Activated CD4-positive, alpha-beta T cell treated with anti-CD3 and anti-CD28 coated beads, Interleukin-2, amount 10 ng/mL, durations not matched to agents 24 days and 14 days (primary cell): ENCODE results near the gene RARB. TPM values are rescaled to one million over a fixed set of nuclear protein-coding genes. Genes with fewer than 3 reads are reported as not detected.

Source experiments
- DNase-seq: peaks from one replicate; pipeline ENCODE4 v3.0.0; 2022
- H3K27ac Mint-ChIP-seq: one replicate; pipeline ENCODE4 v1.8.0; 2022; ENCODE audit warnings: mild to moderate bottlenecking, mixed read lengths
- H3K27me3 Mint-ChIP-seq: one replicate; pipeline ENCODE4 v1.8.0; 2022; ENCODE audit warnings: mixed read lengths
- H3K36me3 Mint-ChIP-seq: one replicate; pipeline ENCODE4 v1.8.0; 2022; ENCODE audit warnings: low read depth, mild to moderate bottlenecking, mixed read lengths
- H3K4me1 Mint-ChIP-seq: one replicate; pipeline ENCODE4 v1.8.0; 2021; ENCODE audit warnings: mixed read lengths
- H3K4me3 Mint-ChIP-seq: one replicate; pipeline ENCODE4 v1.8.0; 2022; ENCODE audit warnings: mild to moderate bottlenecking, moderate library complexity, mixed read lengths
- H3K9me3 Mint-ChIP-seq: one replicate; pipeline ENCODE4 v1.8.0; 2021; ENCODE audit warnings: mixed read lengths
- intact Hi-C: fragments of 100-400 bp; cut with micrococcal nuclease; formaldehyde crosslinking; loops from one replicate; pipeline ENCODE4 v1.15.1; 2023
- total RNA-seq: library from RNA; stranded (reverse); gene quantifications from 2 replicates; pipeline ENCODE4 v1.2.3, GENCODE V29; 2022

Gene RARB
- total RNA-seq, 1 donor from 2014 or later: not detected

DNA sequence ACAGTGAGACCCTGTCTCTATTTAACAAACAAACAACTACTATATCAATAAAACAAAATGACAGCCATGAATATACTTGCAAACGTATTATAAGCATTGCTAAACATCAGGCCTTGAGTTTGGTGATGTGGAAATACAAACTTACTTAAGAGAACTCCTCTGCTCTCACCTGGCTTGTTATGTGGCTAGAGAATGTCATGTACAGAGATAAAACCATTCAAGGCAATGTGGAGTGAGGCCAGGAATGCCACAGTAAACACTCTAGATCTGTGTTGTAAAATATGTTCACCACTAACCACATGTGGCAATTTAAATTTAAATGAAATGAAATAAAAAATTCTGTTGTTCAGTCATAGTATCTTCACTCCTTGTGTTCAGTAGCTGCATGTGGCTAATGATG, 22.7 kb upstream of the RARB start:
- no peaks in the 10 kb centered on the region for H3K4me1 Mint-ChIP-seq
- no peak overlapping the region for H3K27ac Mint-ChIP-seq
- DNase-seq: no peak
- H3K4me3 Mint-ChIP-seq: no peak overlapping the region
- intact Hi-C loops: no loop called here
- no peaks in the 10 kb centered on the region for H3K27me3 Mint-ChIP-seq
- H3K36me3 Mint-ChIP-seq: no peaks in the 10 kb centered on the region
- H3K9me3 Mint-ChIP-seq: peaks cover 4% of the 10 kb centered on the region

DNA sequence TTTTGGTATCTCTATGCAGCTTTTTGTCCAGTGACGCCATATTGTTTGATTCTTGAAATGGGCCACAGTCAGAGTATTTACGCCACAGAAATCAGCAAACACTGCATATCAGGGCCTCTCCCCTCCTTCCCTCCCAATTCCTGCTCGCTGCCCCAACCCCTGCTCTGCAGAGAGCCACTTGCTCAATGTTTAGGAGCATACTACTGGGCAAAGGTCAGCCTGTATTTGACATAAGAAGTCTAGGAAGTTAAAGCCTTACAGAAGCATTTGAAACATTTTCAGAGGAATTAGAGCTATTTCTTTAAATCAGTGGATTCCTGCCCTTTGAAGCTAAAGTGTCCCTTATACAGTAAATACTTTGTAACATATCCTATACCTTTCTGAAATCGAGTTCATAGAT, 17.4 kb upstream of the RARB start:
- intact Hi-C loops: no loop called here
- H3K4me3 Mint-ChIP-seq: no peak overlapping the region
- H3K4me1 Mint-ChIP-seq: no peaks in the 10 kb centered on the region

DNA sequence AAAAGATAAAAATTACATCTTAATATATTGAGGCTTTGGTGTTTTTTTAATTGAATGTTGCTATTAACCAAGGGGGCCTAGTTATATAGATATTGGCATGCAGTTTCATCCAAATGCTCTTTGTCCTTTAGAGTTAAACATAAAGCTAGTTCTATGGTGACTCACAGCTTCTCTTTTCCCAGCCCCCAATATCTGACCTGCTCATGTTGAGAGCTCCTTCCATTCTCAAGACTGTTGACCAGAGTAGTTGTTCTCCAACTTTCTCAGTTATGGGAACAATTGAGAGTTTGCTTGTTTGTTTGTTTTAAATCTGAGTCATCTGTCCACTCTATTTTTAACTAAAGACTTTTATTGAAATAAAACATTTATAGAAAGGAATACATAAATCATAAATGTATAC, 15.8 kb upstream of the RARB start:
- Mint-ChIP-seq H3K4me1 (no peaks in the 10 kb centered on the region), H3K9me3 (no peaks in the 10 kb centered on the region), H3K4me3 (no peak overlapping the region), H3K27ac (no peak overlapping the region), H3K27me3 (no peaks in the 10 kb centered on the region), H3K36me3 (no peaks in the 10 kb centered on the region)
- DNase-seq: no peak
- intact Hi-C loops: no loop called here

More for the DNA sequence above, 17.4 kb upstream of the RARB start:
- H3K27ac Mint-ChIP-seq: no peak overlapping the region
- H3K27me3 Mint-ChIP-seq: no peaks in the 10 kb centered on the region
- H3K36me3 Mint-ChIP-seq: no peaks in the 10 kb centered on the region
- DNase-seq: no peak
- no peaks in the 10 kb centered on the region for H3K9me3 Mint-ChIP-seq

DNA sequence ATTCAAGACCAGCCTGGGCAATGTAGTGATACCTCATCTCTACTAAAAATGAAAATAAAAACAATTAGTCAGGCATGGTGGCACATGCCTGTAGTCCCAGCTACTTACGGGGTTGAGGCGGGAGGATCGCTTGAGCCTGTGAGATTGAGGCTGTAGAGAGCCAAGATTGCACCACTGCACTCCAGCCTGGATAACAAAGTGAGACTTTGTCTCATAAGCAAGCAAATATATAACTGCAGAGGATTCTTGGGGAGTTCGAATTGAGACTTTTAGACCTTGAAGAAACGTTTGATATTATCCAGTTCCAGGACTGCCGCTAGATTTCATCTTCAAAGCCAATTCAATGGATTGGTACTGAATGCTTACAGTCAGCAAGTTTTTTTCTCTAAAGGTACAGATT, 11.9 kb upstream of the RARB start:
- intact Hi-C loops: no loop called here
- DNase-seq: no peak
- Mint-ChIP-seq H3K27ac (no peak overlapping the region), H3K36me3 (no peaks in the 10 kb centered on the region), H3K9me3 (no peaks in the 10 kb centered on the region), H3K27me3 (no peaks in the 10 kb centered on the region), H3K4me1 (no peaks in the 10 kb centered on the region), H3K4me3 (no peak overlapping the region)

DNA sequence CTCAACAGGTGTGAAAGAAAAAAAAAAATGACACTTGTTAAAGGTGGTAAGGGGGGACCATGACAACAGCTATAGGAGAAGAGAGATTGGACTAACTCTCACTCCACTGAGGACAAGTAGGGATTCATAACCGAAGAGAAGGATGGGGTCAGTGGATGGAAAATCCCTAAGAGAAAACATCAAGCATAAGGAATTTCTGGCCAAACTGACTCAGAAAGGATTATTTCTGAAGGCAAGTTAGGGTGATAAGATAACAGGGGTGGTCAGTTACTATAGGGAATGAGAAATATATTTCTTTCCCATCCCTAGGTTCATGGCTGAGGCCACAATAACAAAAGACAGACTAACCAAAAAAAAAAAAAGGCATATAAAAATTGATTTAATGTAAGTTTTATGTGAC, 9.5 kb upstream of the RARB start:
- H3K4me3 Mint-ChIP-seq: no peak overlapping the region
- no peaks in the 10 kb centered on the region for H3K9me3 Mint-ChIP-seq
- H3K4me1 Mint-ChIP-seq: no peaks in the 10 kb centered on the region
- H3K36me3 Mint-ChIP-seq: no peaks in the 10 kb centered on the region
- intact Hi-C loops: no loop called here
- no peaks in the 10 kb centered on the region for H3K27me3 Mint-ChIP-seq
- H3K27ac Mint-ChIP-seq: no peak overlapping the region
- DNase-seq: no peak

DNA sequence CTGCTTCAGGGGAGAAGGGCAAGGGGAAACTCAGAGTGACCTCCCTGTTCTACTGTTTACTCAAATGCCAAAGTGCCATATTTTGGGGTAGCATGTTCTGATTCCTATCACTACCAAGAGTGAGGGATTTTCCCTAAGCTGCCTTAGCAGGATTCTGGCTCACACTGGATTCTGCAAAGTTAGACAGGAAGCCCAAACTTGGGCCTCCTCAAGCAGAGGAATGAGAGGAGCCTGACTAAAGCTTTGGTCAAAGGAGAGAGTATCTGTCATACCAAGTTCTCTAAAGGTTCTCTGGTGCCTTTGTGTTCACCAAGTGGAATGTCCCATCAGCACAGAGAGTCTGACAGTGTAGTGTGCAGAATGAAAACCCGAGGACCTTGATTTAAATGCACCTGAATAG, 8.8 kb upstream of the RARB start:
- no peak for DNase-seq
- Mint-ChIP-seq H3K4me1 (no peaks in the 10 kb centered on the region), H3K27ac (no peak overlapping the region), H3K9me3 (no peaks in the 10 kb centered on the region), H3K27me3 (no peaks in the 10 kb centered on the region), H3K4me3 (no peak overlapping the region), H3K36me3 (no peaks in the 10 kb centered on the region)
- intact Hi-C loops: no loop called here

DNA sequence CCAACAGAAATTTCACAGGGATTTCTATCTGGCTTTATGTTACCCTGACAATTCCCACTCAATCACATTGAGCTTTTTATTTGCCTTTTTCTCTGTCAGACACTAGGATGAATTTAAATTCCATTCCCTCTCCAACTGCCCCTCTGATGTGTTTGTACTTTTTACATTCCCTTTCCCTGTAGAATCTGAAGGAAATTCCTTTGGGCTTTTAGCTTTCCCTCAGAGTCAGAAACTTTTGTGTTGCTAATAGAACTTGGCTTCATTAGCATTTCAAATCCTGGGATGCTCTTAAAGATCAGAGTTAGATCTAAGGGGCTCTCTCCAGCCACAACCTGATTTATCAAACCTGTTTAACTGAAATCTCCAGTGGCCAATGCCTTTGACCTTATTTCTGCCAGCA, 7.9 kb upstream of the RARB start:
- Mint-ChIP-seq H3K27ac (no peak overlapping the region), H3K4me1 (no peaks in the 10 kb centered on the region), H3K9me3 (no peaks in the 10 kb centered on the region), H3K4me3 (no peak overlapping the region), H3K36me3 (no peaks in the 10 kb centered on the region), H3K27me3 (no peaks in the 10 kb centered on the region)
- DNase-seq: no peak
- intact Hi-C loops: loop anchor here (10.0 kb wide), 1 partner anchor 335 kb away; no protein-coding TSS in a partner anchor

DNA sequence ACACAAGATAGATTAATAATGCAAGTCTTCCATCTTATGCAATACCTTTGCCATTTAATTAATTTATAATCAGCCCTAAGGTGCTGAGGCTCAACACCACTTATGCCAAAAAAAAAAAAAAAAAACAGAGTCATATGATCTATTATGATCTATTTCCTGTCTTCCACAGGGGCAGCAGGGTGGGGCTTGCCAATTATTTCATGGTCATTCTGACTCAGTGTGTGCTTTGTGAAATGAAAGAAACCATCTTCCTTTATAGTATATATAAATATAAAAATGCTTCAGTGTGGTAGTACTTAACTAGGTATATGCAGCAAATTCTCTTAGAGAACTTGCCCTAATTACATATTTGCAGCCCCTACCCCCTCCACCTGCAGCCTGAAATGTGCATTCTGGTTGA, 7.2 kb upstream of the RARB start:
- intact Hi-C loops: loop anchor here (10.0 kb wide), 1 partner anchor 334 kb away; no protein-coding TSS in a partner anchor
- no peak for DNase-seq
- no peak overlapping the region for H3K4me3 Mint-ChIP-seq
- H3K27me3 Mint-ChIP-seq: no peaks in the 10 kb centered on the region
- no peaks in the 10 kb centered on the region for H3K4me1 Mint-ChIP-seq
- no peaks in the 10 kb centered on the region for H3K9me3 Mint-ChIP-seq
- H3K27ac Mint-ChIP-seq: no peak overlapping the region
- H3K36me3 Mint-ChIP-seq: no peaks in the 10 kb centered on the region

DNA sequence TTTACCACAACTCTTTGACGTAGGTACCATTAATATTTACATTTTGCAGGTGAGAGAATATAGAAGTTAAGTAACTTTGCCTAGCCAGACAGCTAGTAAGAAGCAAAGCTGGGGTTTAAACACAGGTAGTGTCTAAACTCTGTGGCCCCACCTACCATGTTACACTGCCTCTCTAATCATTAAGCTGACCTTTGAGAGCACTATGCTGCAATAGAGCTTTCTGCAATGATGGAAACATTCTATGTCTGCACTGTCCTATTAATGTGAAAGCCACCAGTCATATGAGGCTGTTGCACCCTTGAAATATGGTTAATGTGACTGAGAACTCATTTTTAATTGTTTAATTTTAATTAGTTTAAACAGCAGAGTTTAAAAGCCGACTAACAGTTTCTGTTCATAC, 6.3 kb upstream of the RARB start:
- no peak for DNase-seq
- Mint-ChIP-seq H3K4me1 (no peaks in the 10 kb centered on the region), H3K27ac (no peak overlapping the region), H3K27me3 (peaks cover 3% of the 10 kb centered on the region), H3K4me3 (no peak overlapping the region), H3K9me3 (no peaks in the 10 kb centered on the region), H3K36me3 (no peaks in the 10 kb centered on the region)
- intact Hi-C loops: loop anchor here (10.0 kb wide), 1 partner anchor 333 kb away; no protein-coding TSS in a partner anchor

DNA sequence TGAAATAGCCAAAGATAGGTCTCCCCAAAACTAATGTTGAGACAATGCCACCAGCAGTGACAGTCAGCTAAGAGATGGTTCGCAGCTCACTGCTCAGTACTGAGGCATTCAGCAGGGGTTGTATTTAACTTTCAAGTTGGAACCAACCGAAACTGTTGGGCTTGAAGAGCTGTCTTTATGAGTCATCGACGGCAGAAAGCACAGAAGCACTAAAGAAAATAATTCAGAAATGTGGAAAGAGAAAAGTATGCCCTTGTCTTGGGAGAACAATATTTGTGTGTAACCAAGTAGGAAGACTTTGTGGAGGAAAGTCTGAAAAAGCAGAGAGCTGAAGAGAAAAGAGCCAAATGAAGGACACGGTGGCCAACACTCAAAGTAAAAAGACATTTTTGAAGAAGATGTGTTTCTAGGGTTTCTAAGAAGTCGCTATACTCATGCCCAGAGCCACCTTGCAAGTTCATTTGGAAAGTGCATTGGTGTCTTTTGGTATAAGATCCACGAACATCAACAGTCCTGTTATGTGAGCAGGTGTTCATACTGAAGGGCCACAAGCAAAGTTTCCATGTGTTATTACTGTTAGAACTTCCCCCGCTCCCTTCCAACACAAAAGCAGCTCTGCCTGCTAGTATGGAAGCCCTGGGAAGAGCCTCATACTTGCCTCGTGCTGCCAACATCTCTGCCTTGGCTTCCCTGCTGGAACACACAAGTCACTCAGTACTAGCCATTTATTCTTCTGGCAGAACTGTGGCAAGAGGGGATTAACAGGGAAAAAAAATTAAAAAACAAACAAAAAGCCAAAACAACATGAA, 4.1 kb upstream of the RARB start:
- Mint-ChIP-seq H3K36me3 (no peaks in the 10 kb centered on the region), H3K9me3 (no peaks in the 10 kb centered on the region), H3K27me3 (peaks cover 25% of the 10 kb centered on the region), H3K27ac (no peak overlapping the region), H3K4me3 (no peak overlapping the region), H3K4me1 (peaks cover 3% of the 10 kb centered on the region)
- intact Hi-C loops: loop anchor here (10.0 kb wide), 1 partner anchor 331 kb away; no protein-coding TSS in a partner anchor
- no peak for DNase-seq

DNA sequence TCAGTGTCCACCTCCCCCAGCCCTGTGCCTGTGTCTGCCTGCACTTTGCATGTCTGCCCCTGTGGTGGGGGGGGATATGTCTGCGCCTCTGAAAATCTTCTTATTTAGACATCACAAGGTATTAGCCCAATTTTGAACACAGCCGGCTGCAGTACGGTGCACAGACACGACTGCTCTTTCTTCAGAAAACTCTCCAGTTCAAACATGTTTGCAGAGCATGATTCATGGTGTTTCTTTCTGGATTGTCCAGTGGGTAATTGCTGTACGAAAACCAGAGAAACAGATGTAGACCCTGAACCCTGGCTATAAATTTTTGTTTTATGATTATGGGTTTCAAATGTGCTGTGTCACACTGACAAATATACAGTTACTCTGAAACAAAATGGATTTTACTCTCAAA, 3.4 kb upstream of the RARB start:
- Mint-ChIP-seq H3K36me3 (no peaks in the 10 kb centered on the region), H3K4me3 (no peak overlapping the region), H3K4me1 (peaks cover 3% of the 10 kb centered on the region), H3K9me3 (no peaks in the 10 kb centered on the region), H3K27me3 (peaks cover 30% of the 10 kb centered on the region), H3K27ac (no peak overlapping the region)
- no peak for DNase-seq
- intact Hi-C loops: loop anchor here (10.0 kb wide), 1 partner anchor 330 kb away; no protein-coding TSS in a partner anchor

DNA sequence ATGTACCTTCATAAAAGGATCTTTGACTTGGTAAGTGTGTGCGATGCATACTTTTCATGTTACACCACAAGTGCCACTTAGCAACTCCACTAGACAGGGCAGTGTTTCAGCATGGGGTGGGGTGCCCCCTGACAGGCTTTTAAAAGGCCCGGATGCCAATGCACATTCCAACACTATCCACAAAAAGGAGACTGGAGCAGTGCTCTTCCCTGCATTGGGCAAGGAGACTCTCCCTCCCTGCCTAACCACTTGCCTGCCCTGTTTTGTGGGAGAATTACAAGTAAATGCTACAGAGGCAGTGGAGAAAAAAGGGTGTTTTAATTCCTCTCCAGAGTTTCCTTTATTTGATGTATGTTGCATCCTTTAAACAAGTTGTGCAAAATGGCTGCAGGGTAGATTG, 1.7 kb upstream of the RARB start:
- Mint-ChIP-seq H3K4me1 (peaks cover 3% of the 10 kb centered on the region), H3K27ac (no peak overlapping the region), H3K9me3 (no peaks in the 10 kb centered on the region), H3K36me3 (no peaks in the 10 kb centered on the region), H3K27me3 (peaks cover 39% of the 10 kb centered on the region), H3K4me3 (no peak overlapping the region)
- no peak for DNase-seq
- intact Hi-C loops: loop anchor here (10.0 kb wide), 1 partner anchor 328 kb away; no protein-coding TSS in a partner anchor

DNA sequence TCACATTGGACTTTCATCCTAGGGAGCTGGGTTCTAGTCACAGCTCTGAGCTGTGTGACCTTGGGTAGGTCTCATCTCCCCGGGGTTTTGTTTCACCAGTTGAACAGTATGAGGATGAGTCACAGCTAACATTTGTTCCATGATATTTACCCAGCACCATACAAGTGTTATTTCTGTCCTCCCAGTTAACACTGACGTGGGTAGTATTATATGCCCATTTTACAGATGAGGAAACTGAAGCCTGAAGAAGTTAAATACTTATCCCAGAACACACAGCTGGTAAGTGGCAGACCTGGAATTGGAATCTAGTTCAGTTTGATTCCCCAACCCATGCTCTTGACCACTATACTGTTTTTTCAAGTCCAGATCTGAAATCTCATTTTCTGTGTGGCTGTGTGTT, 908 bp upstream of the RARB start:
- Mint-ChIP-seq H3K4me3 (no peak overlapping the region), H3K4me1 (peaks cover 3% of the 10 kb centered on the region)

DNA sequence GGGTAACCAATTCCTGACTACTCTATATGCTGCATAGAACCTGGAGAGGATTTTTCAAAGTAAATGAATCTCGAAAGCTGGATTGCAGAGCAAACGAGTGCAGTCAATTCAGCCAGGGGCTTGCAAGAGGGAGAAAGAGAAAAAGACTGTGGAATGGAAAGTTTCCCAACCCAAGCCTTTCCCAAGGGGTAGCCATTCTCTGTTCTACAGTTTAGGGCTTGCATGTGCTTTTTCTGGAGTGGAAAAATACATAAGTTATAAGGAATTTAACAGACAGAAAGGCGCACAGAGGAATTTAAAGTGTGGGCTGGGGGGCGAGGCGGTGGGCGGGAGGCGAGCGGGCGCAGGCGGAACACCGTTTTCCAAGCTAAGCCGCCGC, 511 bp upstream of the RARB start:
- intact Hi-C loops: loop anchor here (10.0 kb wide), 1 partner anchor 327 kb away; no protein-coding TSS in a partner anchor
- DNase-seq: no peak
- Mint-ChIP-seq H3K36me3 (no peaks in the 10 kb centered on the region), H3K9me3 (no peaks in the 10 kb centered on the region), H3K4me3 (no peak overlapping the region), H3K27me3 (peaks cover 42% of the 10 kb centered on the region), H3K27ac (no peak overlapping the region), H3K4me1 (peaks cover 3% of the 10 kb centered on the region)

More for the DNA sequence above, 908 bp upstream of the RARB start:
- no peak overlapping the region for H3K27ac Mint-ChIP-seq
- no peaks in the 10 kb centered on the region for H3K36me3 Mint-ChIP-seq
- intact Hi-C loops: loop anchor here (10.0 kb wide), 1 partner anchor 328 kb away; no protein-coding TSS in a partner anchor
- no peak for DNase-seq
- H3K9me3 Mint-ChIP-seq: no peaks in the 10 kb centered on the region
- H3K27me3 Mint-ChIP-seq: peaks cover 42% of the 10 kb centered on the region
